Posterior vena cava (tissue), 2 donors: Measurements from ENCODE around the gene MPPE1. TPM values are rescaled to one million over a fixed set of nuclear protein-coding genes. Genes with fewer than 3 reads are reported as not detected.
"Not testable (repeated sequence)": the region's sequence is repeated elsewhere in the genome, so short reads cannot be mapped to it uniquely, and the experiment has no call there.

Experiments
- DNase-seq: peaks from one replicate; pipeline ENCODE4 v3.0.0-alpha.2; 2020; ENCODE audit warnings: low spot score
- intact Hi-C, 2 donors: fragments of 100-400 bp; cut with DNase I; formaldehyde crosslinking; loops; one replicate each; pipeline versions ENCODE4 v1.14.1 to v1.14.2; 2022 to 2023
- total RNA-seq, 2 donors: library from RNA; stranded (reverse); fragmentation: NEBNext Ultra II Directional; extraction: Animal tissue kit (Norgen Biotek cat#: 25700); gene quantifications; one replicate each; pipeline ENCODE4 v1.2.1, GENCODE V29; 2021
- donor health status: DM: yes; HTN: yes; CAD: no.
- donor health status: DM: yes; HTN: yes; CAD: no.

The MPPE1 gene
- total RNA-seq, 2 donors from 2014 or later = 26.2 to 39.6 TPM

GRCh38 chr18:11937874-11938478, 29.9 kb upstream of the MPPE1 start:
- peak; percentile 89 for DNase-seq
- intact Hi-C loops = loop anchor here (2.0 to 10.0 kb wide), 3 partner anchors 54 to 101 kb away; no protein-coding TSS in a partner anchor

GRCh38 chr18:11932393-11932792, 24.3 kb upstream of the MPPE1 start:
- no peak for DNase-seq
- intact Hi-C loops = loop anchor here in 1 of 2 donors (10.0 kb wide), 1 partner anchor 102 kb away; no protein-coding TSS in a partner anchor

- intact Hi-C loops = no loop called here
- peak; percentile 28 for DNase-seq
Observed at GRCh38 chr18:11927497-11927896, 19.4 kb upstream of the MPPE1 start.

GRCh38 chr18:11925800-11926481, 17.8 kb upstream of the MPPE1 start:
- DNase-seq = peak; percentile 25
- intact Hi-C loops = no loop called here

- intact Hi-C loops = no loop called here
- no peak for DNase-seq
Observed at GRCh38 chr18:11923450-11923849, 15.3 kb upstream of the MPPE1 start.

GRCh38 chr18:11919522-11919921, 11.4 kb upstream of the MPPE1 start:
- intact Hi-C loops, DNase-seq: not testable (repeated sequence)

- intact Hi-C loops = not testable (repeated sequence)
- DNase-seq = peak; percentile 48
Observed at GRCh38 chr18:11916880-11917279, 8.8 kb upstream of the MPPE1 start.

- DNase-seq = peak; percentile 35
- intact Hi-C loops = loop anchor here (5.0 to 10.0 kb wide), 2 partner anchors 55 to 942 kb away; partner anchors contain the start of gene CHMP1B (in 1 of the 2)
Observed at GRCh38 chr18:11909591-11910026, 1.5 kb upstream of the MPPE1 start.

GRCh38 chr18:11909061-11909455, 941 bp upstream of the MPPE1 start:
- intact Hi-C loops = loop anchor here in 1 of 2 donors (10.0 kb wide), 1 partner anchor 54 kb away; the partner anchor contains the start of gene CHMP1B
- DNase-seq = no peak

GRCh38 chr18:11906926-11907874, 917 bp downstream of the MPPE1 start:
- intact Hi-C loops = loop anchor here in 1 of 2 donors (10.0 kb wide), 1 partner anchor 52 kb away; the partner anchor contains the start of gene CHMP1B

GRCh38 chr18:11906176-11906575, 1.9 kb downstream of the MPPE1 start:
- no peak for DNase-seq
- intact Hi-C loops = loop anchor here in 1 of 2 donors (10.0 kb wide), 1 partner anchor 51 kb away; the partner anchor contains the start of gene CHMP1B

More at GRCh38 chr18:11906926-11907874, 917 bp downstream of the MPPE1 start:
- DNase-seq = peak; percentile 23

GRCh38 chr18:11905613-11906012, 2.5 kb downstream of the MPPE1 start:
- DNase-seq = peak; percentile 19
- intact Hi-C loops = loop anchor here in 1 of 2 donors (10.0 kb wide), 1 partner anchor 51 kb away; the partner anchor contains the start of gene CHMP1B

GRCh38 chr18:11902522-11903292, 5.4 kb downstream of the MPPE1 start:
- peak; percentile 45 for DNase-seq
- intact Hi-C loops = loop anchor here in 1 of 2 donors (10.0 kb wide), 1 partner anchor 48 kb away; the partner anchor contains the start of gene CHMP1B

GRCh38 chr18:11901826-11902438, 6.2 kb downstream of the MPPE1 start:
- peak; percentile 58 for DNase-seq
- intact Hi-C loops = loop anchor here in 1 of 2 donors (10.0 kb wide), 1 partner anchor 47 kb away; the partner anchor contains the start of gene CHMP1B

GRCh38 chr18:11899063-11899462, 9.1 kb downstream of the MPPE1 start:
- intact Hi-C loops = no loop called here
- DNase-seq = peak; percentile 31

GRCh38 chr18:11897781-11898180, 10.3 kb downstream of the MPPE1 start:
- intact Hi-C loops = no loop called here
- no peak for DNase-seq

- DNase-seq, intact Hi-C loops: not testable (repeated sequence)
Observed at GRCh38 chr18:11892438-11892837, 15.7 kb downstream of the MPPE1 start.

- DNase-seq = peak; percentile 40
- intact Hi-C loops = no loop called here
Observed at GRCh38 chr18:11891737-11892136, 16.4 kb downstream of the MPPE1 start.
